HL-60/S4 treated with phorbol 12-myristate 13-acetate at 8.2 ng/mL for 4 days and 3 days (cell line): ENCODE results near the gene KIAA1549.
"Not testable (repeated sequence)": the region's sequence is repeated elsewhere in the genome, so short reads cannot be mapped to it uniquely, and the experiment has no call there.

Experiments
- in situ Hi-C: fragments of 300-500 bp; cut with MboI; formaldehyde crosslinking; loops from 2 replicates; pipeline ENCODE4 v1.15.0; 2022; ENCODE audit warnings: low sequenced_read_pairs

KIAA1549 gene

GRCh38 chr7:138821912-138822311 lies 159.3 kb downstream of the KIAA1549 start:
- in situ Hi-C loops: no loop called here

GRCh38 chr7:138819625-138820024 lies 161.6 kb downstream of the KIAA1549 start:
- in situ Hi-C loops: no loop called here

GRCh38 chr7:138816650-138817049 lies 164.5 kb downstream of the KIAA1549 start:
- in situ Hi-C loops: no loop called here

- in situ Hi-C loops: no loop called here
Observed at GRCh38 chr7:138814816-138815332, 166.3 kb downstream of the KIAA1549 start.

- in situ Hi-C loops: no loop called here
Observed at GRCh38 chr7:138813945-138814344, 167.2 kb downstream of the KIAA1549 start.

- in situ Hi-C loops: not testable (repeated sequence)
Observed at GRCh38 chr7:138811327-138811726, 169.9 kb downstream of the KIAA1549 start.

- in situ Hi-C loops: no loop called here
Observed at GRCh38 chr7:138809346-138809745, 171.8 kb downstream of the KIAA1549 start.

GRCh38 chr7:138804618-138805017 lies 176.6 kb downstream of the KIAA1549 start:
- in situ Hi-C loops: no loop called here

- in situ Hi-C loops: no loop called here
Observed at GRCh38 chr7:138802706-138803105, 178.5 kb downstream of the KIAA1549 start.

- in situ Hi-C loops: no loop called here
Observed at GRCh38 chr7:138801256-138801655, 179.9 kb downstream of the KIAA1549 start.

GRCh38 chr7:138799336-138800000 lies 181.7 kb downstream of the KIAA1549 start:
- in situ Hi-C loops: no loop called here

- in situ Hi-C loops: no loop called here
Observed at GRCh38 chr7:138798836-138799235, 182.4 kb downstream of the KIAA1549 start.

- in situ Hi-C loops: no loop called here
Observed at GRCh38 chr7:138797715-138798320, 183.4 kb downstream of the KIAA1549 start, which contains the start of the genes ATP6V0A4 and TMEM213. Gene ATP6V0A4 (minus strand): TSS chr7:138798196. CDS start chr7:138771247, 26,949 bp downstream. Gene TMEM213 (plus strand): TSS chr7:138797994. CDS start chr7:138798105, 111 bp downstream.

- in situ Hi-C loops: not testable (repeated sequence)
Observed at GRCh38 chr7:138797046-138797445, 184.1 kb downstream of the KIAA1549 start.

GRCh38 chr7:138796038-138796615 lies 185.1 kb downstream of the KIAA1549 start:
- in situ Hi-C loops: no loop called here

- in situ Hi-C loops: no loop called here
Observed at GRCh38 chr7:138785587-138786437, 195.4 kb downstream of the KIAA1549 start.

- in situ Hi-C loops: no loop called here
Observed at GRCh38 chr7:138784692-138785091, 196.5 kb downstream of the KIAA1549 start.
